K562 (cell line): ENCODE measurements around the gene TM9SF4. TPM values are rescaled to one million over a fixed set of nuclear protein-coding genes. Genes with fewer than 3 reads are reported as not detected.

Experiments used
- BRF2 ChIP-seq: IDR thresholded peaks from 3 replicates; pipeline ENCODE4 v1.6.1; 2011; ENCODE audit warnings: borderline replicate concordance, mild to moderate bottlenecking; ENCODE audit not compliant: insufficient read length, insufficient read depth
- CBX3 ChIP-seq, 2 experiments: IDR thresholded peaks; 1 replicate in 1 of 2; 2 replicates in 1 of 2; pipeline ENCODE4 v1.6.1; 2012; ENCODE audit warnings: inconsistent platforms in 2 of 2, low read length in 2 of 2, borderline replicate concordance in 1 of 2, control low read depth in 1 of 2
- CREB5 ChIP-seq: fragments of 250-450 bp; sonication (Bioruptor Pico); IDR thresholded peaks from 2 replicates; pipeline ENCODE4 v1.5.0; 2020; ENCODE audit warnings: mild to moderate bottlenecking
- E2F1 ChIP-seq: sonication (generic); formaldehyde crosslinking; IDR thresholded peaks from 2 replicates; pipeline ENCODE4 v1.8.1; 2023; ENCODE audit warnings: mild to moderate bottlenecking, missing genetic modification reagents, moderate library complexity
- E2F6 ChIP-seq, 2 experiments: IDR thresholded peaks; 2 replicates each; pipeline ENCODE4 v1.6.1; 2011; ENCODE audit warnings: borderline replicate concordance in 1 of 2, control low read depth in 1 of 2, low read depth in 1 of 2, low read length in 1 of 2, mild to moderate bottlenecking in 1 of 2, mixed read lengths in 1 of 2, moderate library complexity in 1 of 2; ENCODE audit not compliant: insufficient read depth in 1 of 2, insufficient read length in 1 of 2, poor library complexity in 1 of 2, severe bottlenecking in 1 of 2; ENCODE audit errors: extremely low read depth in 1 of 2
- FOXA1 ChIP-seq: fragments of 450-650 bp; IDR thresholded peaks from 2 replicates; pipeline ENCODE4 v1.6.1; 2016; ENCODE audit warnings: mild to moderate bottlenecking, borderline replicate concordance
- HMG20B ChIP-seq: fragments of 250-450 bp; sonication (Bioruptor Pico); IDR thresholded peaks from 2 replicates; pipeline ENCODE4 v1.5.0; 2021; ENCODE audit warnings: mild to moderate bottlenecking
- MAFK ChIP-seq: IDR thresholded peaks from 2 replicates; pipeline ENCODE4 v1.6.1; 2011; ENCODE audit warnings: low read length, improper control_type of control experiment
- NR1H2 ChIP-seq: sonication (generic); formaldehyde crosslinking; IDR thresholded peaks from 2 replicates; pipeline ENCODE4 v1.4.0; 2020; ENCODE audit warnings: mild to moderate bottlenecking, missing genetic modification reagents
- PREB ChIP-seq: sonication (generic); formaldehyde crosslinking; IDR thresholded peaks from 2 replicates; pipeline ENCODE4 v1.8.1; 2023; ENCODE audit warnings: mild to moderate bottlenecking, missing genetic modification reagents
- RBM14 ChIP-seq: fragments of 200-400 bp; formaldehyde crosslinking; IDR thresholded peaks from 2 replicates; pipeline ENCODE4 v1.6.1; 2018; ENCODE audit warnings: low read depth, mild to moderate bottlenecking, low read length, moderate library complexity, borderline replicate concordance; ENCODE audit not compliant: insufficient read depth
- SAFB2 ChIP-seq: fragments of 200-400 bp; formaldehyde crosslinking; IDR thresholded peaks from 2 replicates; pipeline ENCODE4 v1.6.1; 2018; ENCODE audit warnings: borderline replicate concordance, low read length, low read depth, moderate library complexity; ENCODE audit not compliant: severe bottlenecking
- STAG1 ChIP-seq: sonication (generic); formaldehyde crosslinking; IDR thresholded peaks from 2 replicates; pipeline ENCODE4 v1.5.0; 2020; ENCODE audit warnings: missing genetic modification reagents, borderline replicate concordance
- TOE1 ChIP-seq, 2 experiments: fragments of 450-650 bp in 1 of 2; sonication (generic) in 1 of 2; formaldehyde crosslinking in 1 of 2; IDR thresholded peaks; 2 replicates each; pipeline versions ENCODE4 v1.7.1 to v1.8.0; 2016 to 2022; ENCODE audit warnings: borderline replicate concordance in 2 of 2, mild to moderate bottlenecking in 2 of 2, antibody characterized with exemption in 1 of 2, inconsistent platforms in 1 of 2, low read depth in 1 of 2, missing genetic modification reagents in 1 of 2, moderate library complexity in 1 of 2
- ZBTB7A ChIP-seq: IDR thresholded peaks from 2 replicates; pipeline ENCODE4 v1.6.1; 2011; ENCODE audit warnings: low read depth, mild to moderate bottlenecking, low read length, moderate library complexity, borderline replicate concordance; ENCODE audit not compliant: control insufficient read depth
- ZC3H11A ChIP-seq: IDR thresholded peaks from 2 replicates; pipeline ENCODE4 v1.6.1; 2012; ENCODE audit warnings: low read depth, low read length, improper control_type of control experiment
- ZNF174 ChIP-seq: fragments of 250-450 bp; sonication (Bioruptor Pico); IDR thresholded peaks from 2 replicates; pipeline ENCODE4 v1.4.0; 2020; ENCODE audit warnings: mild to moderate bottlenecking
- ZNF197 ChIP-seq: fragments of 200-800 bp; sonication (Bioruptor generic); IDR thresholded peaks from 2 replicates; pipeline ENCODE4 v1.6.1; 2016; ENCODE audit warnings: low read depth, missing genetic modification characterization, missing compliant biosample characterization
- ZNF764 ChIP-seq: fragments of 250-450 bp; sonication (Bioruptor Pico); IDR thresholded peaks from 2 replicates; pipeline ENCODE4 v1.4.0; 2020; ENCODE audit warnings: low read depth, mild to moderate bottlenecking, moderate library complexity
- polyA plus RNA-seq, 8 experiments: library from polyadenylated mRNA; depleted of rRNA in 4 of 8; stranded (reverse) in 5 of 8; unstranded in 3 of 8; fragments of >200 nt; fragmentation: Nextera tagmentation in 2 of 8; fragmentation: Illumina TruSeq in 1 of 8; extraction: Ambion mirVana in 2 of 8; extraction: Trizol in 1 of 8; gene quantifications; 2 replicates each; pipeline versions ENCODE4 v1.2.1 to v1.2.3, GENCODE V29; 2011 to 2014; ENCODE audit warnings: inconsistent platforms in 1 of 8, missing spikeins in 1 of 8
- total RNA-seq, 7 experiments: library from RNA; depleted of rRNA in 6 of 7; stranded (reverse); fragments of >200 nt in 6 of 7; fragmentation: Illumina TruSeq in 2 of 7; extraction: Trizol in 2 of 7; gene quantifications; 2 replicates each; pipeline versions ENCODE4 v1.2.1 to v1.2.3, GENCODE V29; 2011 to 2021; ENCODE audit warnings: low replicate concordance in 1 of 7

TM9SF4 gene
- total and polyA plus RNA-seq, 9 of the 15 experiments (the other 6 are each of a cell fraction or from before 2014, with no cell fraction given) = 14.5 to 46.3 (median 26.9) TPM

- no peak for TF ChIP-seq BRF2
- TF ChIP-seq ZNF174 (CRISPR knock-in tag) = no peak
- no peak for TF ChIP-seq RBM14
- no peak; the same call in 1 of the 2 replicates for TF ChIP-seq TOE1 (IDR thresholded peaks at IDR 0.05; ENCODE audit: borderline replicate concordance)
- no peak for TF ChIP-seq TOE1 (CRISPR knock-in tag; IDR thresholded peaks at IDR 0.05; ENCODE audit: borderline replicate concordance, low read depth)
- TF ChIP-seq E2F1 (CRISPR knock-in tag) = no peak
- TF ChIP-seq PREB = no peak
- TF ChIP-seq ZNF197 (CRISPR knock-in tag) = no peak
- TF ChIP-seq HMG20B (CRISPR knock-in tag) = no peak
- peak in 1 of 2 experiments; percentile 56 for TF ChIP-seq E2F6 (IDR thresholded peaks at IDR 0.05; ENCODE audit: borderline replicate concordance in 1 of 2, extremely low read depth in 1 of 2, insufficient read depth in 1 of 2, insufficient read length in 1 of 2, low read depth in 1 of 2, low read length in 1 of 2, poor library complexity in 1 of 2, severe bottlenecking in 1 of 2)
- no peak for TF ChIP-seq MAFK
- no peak for TF ChIP-seq SAFB2
- TF ChIP-seq CBX3 (IDR thresholded peaks at IDR 0.05; ENCODE audit: borderline replicate concordance in 1 of 2, low read length in 2 of 2) = no peak
- TF ChIP-seq ZC3H11A = no peak
- no peak for TF ChIP-seq ZBTB7A
- no peak for TF ChIP-seq FOXA1
- no peak for TF ChIP-seq ZNF764 (CRISPR knock-in tag)
- TF ChIP-seq NR1H2 (CRISPR knock-in tag) = 0 out of 2 replicates have a peak, but pooled peaks have one; percentile 33
- TF ChIP-seq STAG1 (CRISPR knock-in tag) = no peak
- TF ChIP-seq CREB5 (CRISPR knock-in tag) = no peak
Observed at GRCh38 chr20:32207626-32208498, 98.3 kb downstream of the TM9SF4 start, which contains the start of the genes PLAGL2 and POFUT1 (continued).
